ENCODE measurements around the gene GGTA1. TPM values are rescaled to one million over a fixed set of nuclear protein-coding genes. Genes with fewer than 3 reads are reported as not detected.
A peak's percentile ranks its signal among the peaks of the same experiment; 100 is the strongest.

The GGTA1 gene
- total RNA-seq (2021; fragmentation: NEBNext Ultra II Directional; extraction: Animal tissue kit (Norgen Biotek cat#: 25700)) (not detected in 2 replicates), polyA plus RNA-seq (2011; rRNA removed) (not detected in 2 replicates), polyA minus RNA-seq (2011; rRNA and poly(A)+ RNA removed) (not detected in 2 replicates)
- polyA plus RNA-seq (2011; cell fraction: cytosol; rRNA removed) = not detected
- not detected for polyA plus RNA-seq (2011; cell fraction: nucleus; rRNA removed)
- not detected in 4 replicates for polyA plus RNA-seq (2012, experiment 1 of 2)
- polyA plus RNA-seq (2012, experiment 2 of 2) = not detected
- not detected for polyA plus RNA-seq (2013, experiment 1 of 2)
- not detected for polyA plus RNA-seq (2013, experiment 2 of 2)
- polyA minus RNA-seq (2011; cell fraction: cytosol; rRNA and poly(A)+ RNA removed) = not detected
- polyA minus RNA-seq (2011; cell fraction: nucleus; rRNA and poly(A)+ RNA removed) = not detected
- long read RNA-seq, experiment 1 = 0 reads
- long read RNA-seq, experiment 2 = 0 reads

DNA sequence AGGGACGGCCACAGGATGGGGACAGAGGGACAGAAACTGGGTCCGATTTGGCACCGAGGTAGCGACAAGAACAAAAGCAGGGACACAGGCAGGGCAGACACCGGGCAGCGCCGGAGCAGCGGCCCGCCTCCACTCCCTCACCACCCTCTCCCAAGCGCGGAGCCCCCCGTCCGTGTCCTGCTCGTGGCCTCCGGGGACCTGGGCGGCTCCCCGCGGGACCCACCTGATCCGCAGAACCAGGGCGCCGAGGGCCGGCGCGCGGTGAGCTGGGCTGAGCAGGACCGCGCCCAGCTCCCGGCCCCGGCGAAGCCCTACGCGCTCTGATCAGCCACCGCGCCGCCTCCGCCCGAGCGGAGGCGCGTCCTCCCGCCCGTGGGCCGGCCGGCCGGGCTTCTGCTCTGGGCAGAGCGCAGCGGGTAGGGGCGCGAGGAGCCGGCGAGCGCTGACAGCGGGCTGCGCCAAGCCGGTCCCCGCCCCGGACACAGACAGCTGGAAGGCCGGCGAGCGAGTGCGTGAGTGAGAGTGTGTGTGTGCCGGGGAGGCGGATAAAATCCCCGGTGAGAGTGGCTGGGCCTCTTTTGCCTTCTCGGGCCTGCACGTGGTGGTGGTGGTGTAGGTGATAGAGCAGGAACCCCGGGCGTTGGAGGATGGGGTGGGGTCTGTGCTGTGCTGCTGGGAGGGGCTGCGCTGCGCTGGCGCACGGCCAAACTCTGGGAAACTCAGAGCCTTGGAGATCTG lies at the start of gene GGTA1:
Gene GGTA1 (minus strand): TSS at position 418 of the 738 bp plus-strand sequence. CDS start 31,922 bp downstream, outside the sequence.
- DNase-seq (ENCODE audit: low read depth in 1 of 2, low spot score in 2 of 2) (peak in 1 of 2 experiments; percentile 71), FAIRE-seq (no peak)
- CTCF ChIA-PET (ENCODE audit: partially characterized antibody) = interaction anchor here (0.6 to 5.5 kb wide), 8 partner anchors 8 to 436 kb away, joined by 3 to 38 read pairs (median 3); no protein-coding TSS in a partner anchor
- POLR2A ChIA-PET (ENCODE audit: partially characterized antibody) = interaction anchor here (1.7 kb wide), 1 partner anchor 39 kb away, joined by 3 read pairs; no protein-coding TSS in a partner anchor
- H3K14ac ChIP-seq (ENCODE audit: insufficient read length) = no peak within 1 kb of the TSS
- no peaks in the 10 kb centered on the region for H3K79me1 ChIP-seq (ENCODE audit: low read depth, low read length)
- no peak within 1 kb of the TSS for H2BK20ac ChIP-seq (ENCODE audit: low read length)
- peak within 1 kb of the TSS; percentile 29; the same call in 1 of the 2 replicates for H2BK15ac ChIP-seq (ENCODE audit: low read length)
- H2BK12ac ChIP-seq (ENCODE audit: low read depth, low read length) = peak within 1 kb of the TSS; percentile 27; the same call in 1 of the 2 replicates
- no peaks in the 10 kb centered on the region for H3K36me3 ChIP-seq (ENCODE audit: control insufficient read depth in 2 of 4, insufficient read depth in 4 of 4, low read length in 3 of 4)
- H2BK120ac ChIP-seq (replicated peaks; ENCODE audit: low read depth, low read length) = no peak within 1 kb of the TSS
- TF ChIP-seq SUZ12 (IDR thresholded peaks at IDR 0.05; ENCODE audit: low read length) (peak; percentile 89), KDM4A (IDR thresholded peaks at IDR 0.05; ENCODE audit: low read depth, low read length, severe bottlenecking) (peak; percentile 67), SP1 (IDR thresholded peaks at IDR 0.05; ENCODE audit: low read depth, low read length) (no peak), MAFK (IDR thresholded peaks at IDR 0.05; ENCODE audit: low read depth, low read length) (no peak), RBBP5 (IDR thresholded peaks at IDR 0.05; ENCODE audit: borderline replicate concordance, low read depth, low read length) (0 out of 2 replicates have a peak, but pooled peaks have one; percentile 61), SRF (IDR thresholded peaks at IDR 0.05; ENCODE audit: low read depth, low read length) (no peak), EZH2 (IDR thresholded peaks at IDR 0.05; ENCODE audit: low read depth, low read length, severe bottlenecking) (peak; percentile 96), KDM5A (IDR thresholded peaks at IDR 0.05; ENCODE audit: low read length) (no peak)
- TF ChIP-seq, protein P1, sequence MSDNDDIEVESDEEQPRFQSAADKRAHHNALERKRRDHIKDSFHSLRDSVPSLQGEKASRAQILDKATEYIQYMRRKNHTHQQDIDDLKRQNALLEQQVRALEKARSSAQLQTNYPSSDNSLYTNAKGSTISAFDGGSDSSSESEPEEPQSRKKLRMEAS (IDR thresholded peaks at IDR 0.05) = peak; percentile 53
- no peak within 1 kb of the TSS for H3K27ac ChIP-seq (ENCODE audit: low read depth, low read length)
- no peak within 1 kb of the TSS for H4K91ac ChIP-seq (replicated peaks; ENCODE audit: insufficient read length, low read length)
- peak within 1 kb of the TSS; percentile 71; the same call in 1 of the 2 replicates for H2AFZ ChIP-seq (ENCODE audit: low read length)
- no peaks in the 10 kb centered on the region for H3K79me2 ChIP-seq (ENCODE audit: control insufficient read depth in 1 of 2, insufficient read depth in 2 of 2, low read length in 2 of 2)
- no peak within 1 kb of the TSS for H3K9ac ChIP-seq (replicated peaks in 1 of 4; ENCODE audit: extremely low read depth in 1 of 4, low read depth in 3 of 4, low read length in 3 of 4)
- H3K4me3 ChIP-seq (ENCODE audit: extremely low read depth in 1 of 4, insufficient read depth in 2 of 4, low read depth in 3 of 4, low read length in 4 of 4) = peak within 1 kb of the TSS; percentile 37 to 64 (median 56)
- 2% methylated on average over 65 of the region's 72 CpGs; no CpG with 5 or more reads in 1 of the 2 experiments for WGBS, 2 experiments (ENCODE audit: extremely low coverage in 1 of 2, insufficient coverage in 1 of 2, insufficient read length in 1 of 2, insufficient replicate concordance in 2 of 2, low coverage in 1 of 2, low lambda C conversion rate in 2 of 2, missing lambda C conversion rate in 1 of 2)
- H4K20me1 ChIP-seq (replicated peaks in 1 of 2; ENCODE audit: control insufficient read depth in 1 of 2, insufficient read depth in 2 of 2, low read length in 2 of 2) = peaks cover 0 to 3% of the 10 kb centered on the region in 2 experiments
- H3K4ac ChIP-seq (replicated peaks; ENCODE audit: insufficient read length, low read depth, low read length) = no peak within 1 kb of the TSS
- peaks cover 0 to 20% (median 4%) of the 10 kb centered on the region in 4 experiments; a peak in 6 of 7 replicates for H3K4me1 ChIP-seq (replicated peaks in 1 of 4; ENCODE audit: control insufficient read depth in 3 of 4, insufficient read depth in 4 of 4, low read length in 3 of 4)
- H3K56ac ChIP-seq (replicated peaks; ENCODE audit: insufficient read length, low read depth, low read length) = no peak within 1 kb of the TSS
- no peaks in the 10 kb centered on the region; a peak in 1 of 4 replicates for H3K9me3 ChIP-seq (ENCODE audit: insufficient read depth in 2 of 2, low read depth in 1 of 2, low read length in 1 of 2)
- no peak within 1 kb of the TSS for H4K5ac ChIP-seq (ENCODE audit: insufficient read length, low read depth, low read length)
- H3K4me2 ChIP-seq (ENCODE audit: insufficient read depth in 1 of 2, low read depth in 2 of 2, low read length in 2 of 2) = peak within 1 kb of the TSS; percentile 74 to 99
- no peak within 1 kb of the TSS; the same call in 1 of the 2 replicates for H3K18ac ChIP-seq (ENCODE audit: extremely low read depth, low read length)
- H2BK5ac ChIP-seq (ENCODE audit: low read depth, low read length) = no peak within 1 kb of the TSS
- H4K8ac ChIP-seq (ENCODE audit: extremely low read depth, insufficient read depth, low read length) = peak within 1 kb of the TSS; percentile 58; the same call in 1 of the 2 replicates
- no peak within 1 kb of the TSS for H2AK5ac ChIP-seq (ENCODE audit: low read depth, low read length)
- peaks cover 15% of the 10 kb centered on the region; the same call in 1 of the 2 replicates for H3K23me2 ChIP-seq (ENCODE audit: low read depth, low read length)
- H3K23ac ChIP-seq (ENCODE audit: insufficient read length) = no peak within 1 kb of the TSS
- peaks cover 20 to 49% (median 36%) of the 10 kb centered on the region in 4 experiments for H3K27me3 ChIP-seq (replicated peaks in 1 of 4; ENCODE audit: control insufficient read depth in 3 of 4, extremely low read depth in 1 of 4, insufficient read depth in 3 of 4, low read length in 3 of 4)

All from H1 (cell line).